Left renal cortex interstitium (tissue), 4 donors: ENCODE results near the gene ZNF496. TPM values are rescaled to one million over a fixed set of nuclear protein-coding genes. Genes with fewer than 3 reads are reported as not detected.
"Not testable (repeated sequence)": the region's sequence is repeated elsewhere in the genome, so short reads cannot be mapped to it uniquely, and the experiment has no call there.

Source experiments
- DNase-seq, 4 donors: peaks; one replicate each; pipeline ENCODE4 v3.0.0-alpha.2; 2013; ENCODE audit warnings: low read depth in 4 of 4, low spot score in 2 of 4, missing footprints in 1 of 4
- polyA plus RNA-seq, 4 donors: library from polyadenylated mRNA; unstranded; fragments of 120-200 nt; gene quantifications; one replicate each; pipeline ENCODE4 v1.2.1, GENCODE V29; 2013; ENCODE audit not compliant: insufficient read length in 4 of 4

The ZNF496 gene
- polyA plus RNA-seq, 4 donors: 33.2 to 49.8 (median 43.4) TPM

- no peak for DNase-seq
These were observed 28.6 kb upstream of the ZNF496 start for GRCh38 chr1:247360116-247360898.

DNA sequence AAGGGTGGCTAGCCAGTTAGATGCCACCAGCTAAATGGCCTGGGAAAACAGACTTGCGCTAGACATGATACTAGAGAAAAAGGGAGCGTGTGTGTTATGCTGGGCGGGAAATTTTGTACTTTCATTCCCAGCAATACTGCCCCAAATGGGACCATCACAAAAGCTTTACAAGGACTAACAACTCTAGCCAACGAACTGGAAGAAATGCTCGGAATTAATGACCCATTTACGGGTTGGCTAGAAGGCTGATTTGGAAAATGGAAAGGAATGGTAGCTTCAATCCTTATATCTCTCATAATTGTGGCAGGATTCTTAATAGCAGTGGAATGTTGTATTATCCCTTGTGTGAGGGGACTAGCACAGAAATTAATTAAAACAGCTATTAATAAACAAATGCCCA, 27.9 kb upstream of the ZNF496 start:
- DNase-seq: no peak

DNA sequence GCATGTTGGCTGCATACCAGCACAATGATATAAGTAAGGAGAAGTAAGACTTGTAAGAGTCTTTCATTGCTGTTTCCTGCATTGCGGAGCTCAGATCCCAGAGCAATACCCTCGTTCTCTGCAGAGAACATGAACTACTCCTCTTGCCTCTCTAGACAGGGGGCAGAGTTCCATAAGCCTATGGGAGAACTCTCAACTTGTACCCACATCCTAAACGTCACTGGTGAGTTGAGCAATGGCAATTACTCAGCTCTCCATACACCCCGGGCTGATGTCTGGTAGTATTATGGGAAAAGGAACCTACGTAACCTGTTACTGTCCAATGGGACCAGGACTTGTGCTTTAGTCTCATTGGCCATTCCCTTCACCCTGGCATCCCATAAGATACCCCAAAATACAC, 27.3 kb upstream of the ZNF496 start:
- DNase-seq: no peak

DNA sequence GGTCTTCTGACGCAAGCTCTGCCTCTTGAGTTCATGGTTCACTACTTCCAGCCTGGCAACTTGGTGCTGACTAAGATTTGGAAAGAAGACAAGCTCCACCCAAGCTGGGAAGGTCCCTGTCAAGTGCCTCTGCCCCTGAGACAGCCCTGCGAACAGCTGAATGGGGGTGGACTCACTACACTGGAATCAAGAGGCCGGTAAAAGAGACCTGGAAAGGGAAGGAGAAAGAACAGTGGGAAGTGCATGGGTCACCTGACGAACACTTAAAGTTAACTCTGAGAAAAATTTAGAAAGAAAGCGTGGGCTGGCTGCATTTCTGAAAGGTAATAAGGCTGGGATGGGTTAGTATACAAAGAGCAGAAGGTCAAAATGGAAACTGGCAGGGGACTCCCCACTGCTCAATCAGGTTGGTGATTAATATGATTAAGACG, 26.1 kb upstream of the ZNF496 start:
- DNase-seq: no peak

DNA sequence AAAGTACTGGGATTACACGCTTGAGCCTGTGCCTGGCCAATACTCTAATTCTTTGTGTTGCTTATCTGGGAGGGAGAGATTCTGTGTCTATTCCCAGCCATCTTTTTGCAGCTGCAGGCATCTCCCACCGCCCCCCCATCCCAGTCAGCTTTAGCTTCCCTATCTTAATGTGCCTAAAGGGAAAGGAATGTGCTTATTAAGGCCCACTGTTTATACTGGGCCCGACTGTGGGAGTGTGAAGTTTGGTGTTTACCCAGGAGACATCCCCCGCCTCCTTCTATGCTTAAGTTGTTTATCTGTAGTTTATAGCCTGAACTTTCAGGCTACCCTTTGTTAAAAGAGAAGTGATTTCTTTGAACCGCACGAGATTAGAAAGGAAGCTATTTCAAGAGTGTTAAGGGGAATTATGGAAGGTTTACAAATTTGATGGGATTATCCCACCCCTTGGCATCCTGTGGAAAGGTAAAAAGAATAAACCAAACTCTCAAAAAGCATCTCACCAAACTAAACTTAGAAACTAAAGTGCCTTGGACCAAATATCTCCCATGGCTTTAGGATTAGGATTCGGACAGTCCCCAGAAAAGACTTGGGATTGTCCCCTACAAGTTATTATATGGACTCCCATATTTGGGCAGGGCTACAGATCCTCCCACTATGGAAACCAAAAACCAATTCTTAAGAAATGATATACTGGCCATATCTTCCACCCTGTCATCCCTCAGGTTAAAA, 25.5 kb upstream of the ZNF496 start:
- DNase-seq: peak in 1 of 4 donors; percentile 63

GRCh38 chr1:247355160-247355559, 23.5 kb upstream of the ZNF496 start:
- not testable (repeated sequence) for DNase-seq

GRCh38 chr1:247352175-247352574, 20.5 kb upstream of the ZNF496 start:
- DNase-seq: no peak

- no peak for DNase-seq
These were observed 18.9 kb upstream of the ZNF496 start for GRCh38 chr1:247350587-247350986.

DNA sequence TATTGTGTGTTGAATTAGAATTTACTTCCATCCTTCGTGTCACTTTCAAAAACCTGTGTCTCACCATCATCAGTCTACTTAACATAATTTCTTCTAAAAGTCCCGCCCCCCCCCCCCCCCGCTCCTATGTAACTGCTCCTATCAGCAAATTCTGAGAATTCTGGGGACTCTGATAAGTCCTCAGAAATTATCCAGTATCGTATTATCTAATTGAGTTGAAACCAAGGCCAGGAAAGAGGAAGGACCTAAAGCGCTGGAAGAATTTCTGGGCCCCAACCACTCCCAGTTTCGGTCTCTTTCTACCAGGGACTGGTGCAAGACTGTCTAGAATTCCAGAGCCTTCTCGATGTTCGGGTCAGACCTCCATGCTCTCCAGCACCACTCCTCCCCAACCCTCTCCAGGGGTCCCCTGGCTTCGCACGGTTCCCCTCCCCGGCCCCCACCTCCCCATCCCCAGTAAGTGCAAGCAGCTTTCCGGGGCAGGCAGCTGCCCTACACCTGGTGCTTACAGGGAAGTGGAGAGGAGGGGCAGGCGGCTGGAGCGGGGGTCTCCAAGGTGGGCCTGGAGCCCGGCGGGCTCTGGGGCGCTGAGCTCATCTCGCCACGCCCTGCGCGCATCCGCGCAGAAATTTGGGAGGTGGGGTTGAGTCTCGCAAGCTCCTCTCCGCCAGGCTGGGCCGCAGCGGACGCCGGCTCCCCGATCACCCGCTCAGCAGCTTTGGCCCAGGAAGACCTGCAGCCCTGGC, 16.0 kb upstream of the ZNF496 start:
- DNase-seq: no peak

DNA sequence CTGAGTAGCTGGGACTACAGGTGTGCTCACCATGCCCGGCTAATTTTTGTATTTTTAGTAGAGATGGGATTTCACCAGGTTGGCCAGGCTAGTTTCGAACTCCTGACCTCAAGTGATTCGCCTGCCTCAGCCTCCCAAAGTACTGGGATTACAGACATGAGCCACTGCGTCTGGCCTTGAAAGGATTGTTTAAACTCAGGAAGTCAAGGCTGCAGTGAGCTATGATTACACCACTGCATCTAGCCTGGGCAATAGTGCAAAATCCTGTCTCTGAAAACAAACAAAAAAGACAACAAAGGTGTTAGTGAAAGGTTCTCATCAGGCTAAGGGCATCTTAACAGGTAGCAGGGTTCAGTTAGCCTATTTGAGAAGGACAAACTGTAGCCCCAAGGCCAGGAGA, 14.2 kb upstream of the ZNF496 start:
- no peak for DNase-seq

DNA sequence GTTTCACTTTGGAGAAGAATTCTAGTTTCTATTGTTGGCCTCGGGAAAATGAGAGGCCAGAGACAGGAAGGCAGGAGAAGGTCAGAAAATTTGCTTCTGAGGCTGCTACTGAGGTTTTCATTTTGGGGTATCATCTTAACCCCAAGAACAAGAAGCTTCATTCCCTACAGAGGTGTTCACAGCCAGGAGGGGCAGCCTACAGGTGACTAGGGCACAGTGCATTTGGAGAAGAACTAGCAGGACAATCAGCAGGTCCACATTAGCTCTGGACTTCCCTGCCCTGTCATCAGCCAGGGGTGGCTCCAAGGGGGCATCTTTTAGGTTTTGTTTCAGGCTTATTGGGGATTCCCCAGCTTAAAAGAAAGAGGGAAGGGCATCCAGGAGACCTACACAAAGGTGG, 12.1 kb upstream of the ZNF496 start:
- no peak for DNase-seq

DNA sequence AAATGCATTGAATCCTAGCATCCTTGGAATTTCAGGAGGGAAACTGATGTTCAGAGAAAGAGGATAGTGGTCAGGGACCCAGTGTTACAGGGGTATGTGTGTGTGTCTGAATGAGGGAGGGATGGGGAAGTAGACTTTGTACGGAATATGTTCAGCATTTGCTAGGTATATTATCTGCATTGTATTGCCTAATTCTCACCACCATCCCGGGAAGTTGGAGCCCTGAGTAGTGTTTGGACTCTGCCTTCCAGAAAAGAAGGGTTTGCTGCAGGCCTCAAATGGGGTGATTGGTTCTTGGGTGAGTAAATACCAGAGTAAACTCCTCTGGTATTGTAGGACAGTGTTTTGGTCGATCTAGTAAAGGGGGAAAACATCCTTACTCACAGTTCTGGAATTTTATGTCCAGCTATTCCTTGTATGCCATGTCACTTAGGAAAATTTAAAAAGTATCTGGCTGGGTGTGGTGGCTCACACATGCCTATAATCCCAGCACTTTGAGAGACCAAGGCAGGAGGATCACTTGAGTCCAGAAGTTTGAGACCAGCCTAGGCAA, 7.1 kb upstream of the ZNF496 start:
- no peak for DNase-seq

DNA sequence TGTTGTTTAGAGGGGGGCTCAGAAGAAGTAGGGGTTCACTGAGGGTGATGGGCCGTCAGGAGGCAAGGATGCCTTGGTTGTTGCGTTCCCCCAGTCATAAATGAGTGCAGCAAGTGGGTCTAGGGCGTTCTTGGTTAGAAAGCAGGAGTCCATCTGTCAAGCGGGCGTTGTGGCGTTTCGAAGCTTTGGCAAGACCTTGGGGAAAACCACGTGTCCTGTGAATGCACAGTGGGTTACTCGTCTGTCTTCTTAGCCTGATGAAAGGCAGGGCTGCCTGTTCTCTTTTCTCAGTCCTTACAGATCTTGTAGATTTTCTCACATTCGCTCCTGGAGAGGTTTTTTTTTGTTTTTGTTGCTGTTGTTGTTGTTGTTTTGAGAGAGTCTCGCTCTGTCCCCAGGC, 6.3 kb upstream of the ZNF496 start:
- no peak for DNase-seq

DNA sequence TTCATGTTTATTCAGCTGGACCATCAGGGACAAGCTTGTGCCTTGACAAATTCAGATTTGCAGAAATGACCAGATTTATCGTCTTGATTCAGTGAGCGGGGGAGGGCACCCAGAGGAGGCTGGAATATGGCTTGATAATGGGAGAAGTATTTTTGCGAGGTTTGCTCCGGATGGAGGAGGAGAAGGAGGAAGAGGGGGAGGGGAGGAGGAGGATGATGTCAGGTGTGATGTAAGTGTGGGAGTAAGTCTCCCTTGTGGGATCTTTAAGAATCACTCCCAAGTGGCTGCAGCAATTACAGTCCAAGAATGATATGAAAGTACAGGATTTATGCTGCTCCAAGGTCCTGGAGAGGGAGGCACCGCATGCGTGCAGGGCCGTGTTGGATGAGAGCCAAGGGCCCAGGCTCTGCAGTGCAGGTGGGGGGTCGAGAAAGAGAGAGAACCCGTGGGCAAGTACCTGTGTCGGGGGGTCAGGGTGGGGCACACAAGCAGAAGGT, 5.6 kb upstream of the ZNF496 start:
- DNase-seq: no peak

GRCh38 chr1:247336390-247336789, 4.7 kb upstream of the ZNF496 start:
- no peak for DNase-seq

DNA sequence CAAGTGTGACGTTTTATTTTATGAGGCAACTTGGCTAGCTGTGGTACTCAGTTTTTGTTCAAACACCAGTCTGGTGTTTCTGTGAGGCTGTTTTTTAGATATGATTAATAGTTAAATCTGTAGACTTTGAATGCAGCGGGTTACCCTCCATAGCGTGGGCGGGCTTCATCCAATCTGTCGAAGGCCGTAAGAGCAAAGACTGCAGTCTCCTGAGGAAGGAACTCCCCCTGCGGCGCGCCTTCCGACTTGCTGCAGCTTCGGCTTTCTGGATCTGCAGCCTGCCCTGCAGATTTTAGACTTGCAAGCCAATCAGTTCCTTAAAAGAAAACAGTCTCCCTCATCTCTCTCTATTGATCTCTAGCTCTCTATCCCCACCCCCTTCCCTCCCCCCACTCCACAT, 4.2 kb upstream of the ZNF496 start:
- no peak for DNase-seq

GRCh38 chr1:247334378-247335133, 2.9 kb upstream of the ZNF496 start:
- DNase-seq: no peak

- DNase-seq: no peak
These were observed 1.1 kb upstream of the ZNF496 start for GRCh38 chr1:247332623-247333361.

GRCh38 chr1:247332215-247332622, 552 bp upstream of the ZNF496 start:
- DNase-seq: no peak

DNA sequence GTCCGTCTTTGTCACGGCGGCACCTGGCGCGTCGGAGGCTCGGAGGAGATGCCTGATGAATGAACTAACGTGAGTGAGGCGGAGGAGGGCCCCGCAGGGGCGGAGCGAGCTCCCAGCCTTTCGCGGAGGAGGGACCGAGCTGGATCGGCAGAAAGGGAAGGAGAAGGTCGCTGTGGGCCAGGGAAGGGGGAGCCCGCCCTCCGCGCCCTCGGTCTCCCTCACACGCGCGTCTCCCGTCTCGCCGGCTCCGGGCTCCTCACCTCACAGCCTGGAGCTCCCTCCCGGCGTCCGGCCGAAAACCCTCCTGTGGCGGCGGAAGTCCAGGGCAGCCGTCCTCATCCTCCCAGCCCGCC, 519 bp downstream of the ZNF496 start:
- peak in 2 of 4 donors; percentile 67 to 69 for DNase-seq
